ENCODE data around the gene DNAH11. TPM values are rescaled to one million over a fixed set of nuclear protein-coding genes. Genes with fewer than 3 reads are reported as not detected.

Gene DNAH11
- polyA plus RNA-seq, 4 donors: 0.24 to 0.33 TPM; not detected in 2

DNA sequence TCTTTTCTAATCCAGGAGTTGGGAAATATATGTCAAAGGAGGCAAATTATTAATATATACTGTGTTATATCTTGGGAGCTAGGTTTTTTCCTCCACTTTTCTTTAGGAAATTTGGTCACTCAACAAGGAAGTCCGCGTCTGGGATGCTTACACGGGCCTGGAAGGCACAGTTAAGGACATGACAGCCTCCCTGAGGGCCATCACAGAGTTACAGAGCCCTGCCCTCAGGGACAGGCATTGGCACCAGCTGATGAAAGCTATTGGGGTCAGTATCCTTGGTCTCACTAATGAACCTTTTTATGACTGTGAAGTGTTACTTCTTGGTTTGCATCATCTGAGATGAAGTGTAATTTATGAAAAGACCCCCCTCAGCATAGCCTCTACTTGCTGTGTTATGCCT, 74.7 kb downstream of the DNAH11 start:
- Histone ChIP-seq H3K27ac (ENCODE audit: low read depth in 1 of 3, low read length in 2 of 3) (no peak overlapping the region), H3K36me3 (ENCODE audit: control insufficient read depth in 3 of 3, insufficient read depth in 2 of 3, low read depth in 1 of 3, low read length in 3 of 3) (no peaks in the 10 kb centered on the region), H3K27me3 (ENCODE audit: control insufficient read depth in 3 of 3, insufficient read depth in 3 of 3, low read length in 3 of 3) (no peaks in the 10 kb centered on the region), H3K4me3 (ENCODE audit: low read depth in 1 of 3, low read length in 3 of 3) (no peak overlapping the region), H3K9me3 (ENCODE audit: control insufficient read depth in 2 of 2, insufficient read depth in 1 of 2, low read depth in 1 of 2, low read length in 1 of 2) (no peaks in the 10 kb centered on the region), H3K4me1 (ENCODE audit: control insufficient read depth in 3 of 3, insufficient read depth in 2 of 3, low read depth in 1 of 3, low read length in 2 of 3) (no peaks in the 10 kb centered on the region)
- WGBS, 3 donors: 70 to 77% (median 74%) methylated on average over 3 of the region's 3 CpGs
- FAIRE-seq: no peak
- no peak for DNase-seq

DNA sequence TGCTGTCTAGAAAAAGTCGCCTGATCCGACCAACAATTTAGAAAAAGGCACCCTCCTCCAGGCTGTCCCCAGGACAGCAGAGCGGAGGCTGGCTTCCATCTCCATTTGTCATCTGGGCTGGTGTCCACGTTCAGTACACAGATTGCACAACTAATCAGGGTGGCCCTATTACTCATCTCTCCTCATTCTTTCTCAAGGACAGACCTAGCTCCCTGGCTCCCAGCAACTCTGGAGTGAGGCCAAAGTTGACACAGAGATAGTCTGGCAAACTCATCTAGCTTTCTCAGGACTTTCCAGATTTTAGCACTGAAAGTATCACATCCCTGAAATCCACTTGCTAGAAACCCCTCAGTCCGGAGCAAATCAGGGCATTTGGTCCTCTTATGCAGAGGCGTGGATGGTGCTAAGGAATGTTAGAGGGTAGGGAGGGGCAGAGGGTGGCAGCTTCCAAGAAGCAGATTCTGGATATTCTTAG, 75.1 kb downstream of the DNAH11 start:
- no peaks in the 10 kb centered on the region for H3K27me3 ChIP-seq (ENCODE audit: control insufficient read depth in 3 of 3, insufficient read depth in 3 of 3, low read length in 3 of 3)
- DNase-seq (peak in 1 of 2 donors; percentile 12), FAIRE-seq (no peak)
- no peaks in the 10 kb centered on the region for H3K4me1 ChIP-seq (ENCODE audit: control insufficient read depth in 3 of 3, insufficient read depth in 2 of 3, low read depth in 1 of 3, low read length in 2 of 3)
- H3K4me3 ChIP-seq (ENCODE audit: low read depth in 1 of 3, low read length in 3 of 3): no peak overlapping the region
- WGBS, 3 donors: 68 to 80% (median 71%) methylated on average over 6 of the region's 6 CpGs
- H3K36me3 ChIP-seq (ENCODE audit: control insufficient read depth in 3 of 3, insufficient read depth in 2 of 3, low read depth in 1 of 3, low read length in 3 of 3): no peaks in the 10 kb centered on the region
- H3K27ac ChIP-seq (ENCODE audit: low read depth in 1 of 3, low read length in 2 of 3): no peak overlapping the region
- no peaks in the 10 kb centered on the region for H3K9me3 ChIP-seq (ENCODE audit: control insufficient read depth in 2 of 2, insufficient read depth in 1 of 2, low read depth in 1 of 2, low read length in 1 of 2)

DNA sequence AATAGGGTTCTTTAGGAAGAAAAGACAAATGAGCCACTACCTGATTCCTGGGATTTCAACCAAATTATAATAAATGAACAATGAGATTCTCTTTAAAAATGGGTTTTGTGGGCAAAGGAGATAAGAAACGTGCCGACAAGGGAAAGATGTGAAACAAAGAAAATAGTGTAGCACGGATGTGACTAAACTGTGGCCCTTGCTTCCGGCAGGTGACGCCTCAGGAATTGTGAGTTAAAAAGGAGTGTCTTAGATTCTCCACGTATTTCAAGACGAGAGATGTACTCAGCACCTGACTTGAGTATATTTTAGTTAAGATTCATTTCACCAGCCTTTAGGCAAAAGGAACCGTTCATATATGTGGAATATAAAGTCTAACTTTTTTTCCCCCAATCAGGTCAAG, 75.9 kb downstream of the DNAH11 start:
- Histone ChIP-seq H3K27ac (ENCODE audit: low read depth in 1 of 3, low read length in 2 of 3) (no peak overlapping the region), H3K27me3 (ENCODE audit: control insufficient read depth in 3 of 3, insufficient read depth in 3 of 3, low read length in 3 of 3) (no peaks in the 10 kb centered on the region), H3K36me3 (ENCODE audit: control insufficient read depth in 3 of 3, insufficient read depth in 2 of 3, low read depth in 1 of 3, low read length in 3 of 3) (no peaks in the 10 kb centered on the region), H3K4me1 (ENCODE audit: control insufficient read depth in 3 of 3, insufficient read depth in 2 of 3, low read depth in 1 of 3, low read length in 2 of 3) (no peaks in the 10 kb centered on the region), H3K4me3 (ENCODE audit: low read depth in 1 of 3, low read length in 3 of 3) (no peak overlapping the region), H3K9me3 (ENCODE audit: control insufficient read depth in 2 of 2, insufficient read depth in 1 of 2, low read depth in 1 of 2, low read length in 1 of 2) (no peaks in the 10 kb centered on the region)
- WGBS, 3 donors: 83 to 90% (median 88%) methylated on average over 8 of the region's 8 CpGs
- no peak for DNase-seq
- no peak for FAIRE-seq

DNA sequence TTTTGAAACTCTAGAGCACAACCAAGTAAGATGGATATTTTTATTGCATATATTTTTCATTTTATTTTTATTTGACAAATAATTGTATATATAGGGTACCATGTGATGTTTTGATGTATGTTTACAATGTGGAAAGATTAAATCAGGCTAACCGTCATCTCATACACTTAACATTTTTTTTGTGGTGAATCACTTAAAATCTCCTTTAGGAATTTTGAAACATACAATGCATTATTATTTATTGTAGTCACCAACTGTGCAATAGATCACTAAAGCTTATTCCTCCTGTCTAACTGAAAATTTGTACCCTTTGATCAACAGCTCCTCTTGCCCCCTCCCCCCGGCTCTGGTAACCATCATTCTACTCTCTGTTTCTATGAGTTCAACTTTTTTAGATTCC, 77.2 kb downstream of the DNAH11 start:
- Histone ChIP-seq H3K36me3 (ENCODE audit: control insufficient read depth in 3 of 3, insufficient read depth in 2 of 3, low read depth in 1 of 3, low read length in 3 of 3) (no peaks in the 10 kb centered on the region), H3K27ac (ENCODE audit: low read depth in 1 of 3, low read length in 2 of 3) (no peak overlapping the region), H3K9me3 (ENCODE audit: control insufficient read depth in 2 of 2, insufficient read depth in 1 of 2, low read depth in 1 of 2, low read length in 1 of 2) (no peaks in the 10 kb centered on the region), H3K4me3 (ENCODE audit: low read depth in 1 of 3, low read length in 3 of 3) (no peak overlapping the region), H3K4me1 (ENCODE audit: control insufficient read depth in 3 of 3, insufficient read depth in 2 of 3, low read depth in 1 of 3, low read length in 2 of 3) (no peaks in the 10 kb centered on the region), H3K27me3 (ENCODE audit: control insufficient read depth in 3 of 3, insufficient read depth in 3 of 3, low read length in 3 of 3) (no peaks in the 10 kb centered on the region)
- DNase-seq (no peak), FAIRE-seq (no peak)
- 75 to 91% (median 87%) methylated on average over 2 of the region's 2 CpGs for WGBS, 3 donors

DNA sequence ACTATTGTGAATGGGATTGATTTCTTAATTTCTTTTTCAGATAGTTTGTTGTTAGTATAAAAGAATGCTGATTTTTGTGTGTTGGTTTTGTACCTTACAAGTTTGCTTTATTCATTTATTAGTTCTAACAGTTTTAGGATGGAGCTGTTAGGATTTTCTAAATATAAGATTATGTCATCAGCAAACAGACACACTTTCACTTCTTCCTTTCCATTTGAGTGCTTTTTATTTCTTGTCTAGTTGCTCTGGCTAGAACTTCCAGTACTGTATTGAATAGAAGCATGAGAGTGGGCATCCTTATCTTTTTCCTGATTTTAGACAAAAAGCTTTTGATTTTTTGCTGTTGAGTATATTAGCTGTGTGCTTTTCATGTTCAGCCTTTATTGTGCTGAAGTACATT, 81.5 kb downstream of the DNAH11 start:
- H3K36me3 ChIP-seq (ENCODE audit: control insufficient read depth in 3 of 3, insufficient read depth in 2 of 3, low read depth in 1 of 3, low read length in 3 of 3): no peaks in the 10 kb centered on the region
- H3K9me3 ChIP-seq (ENCODE audit: control insufficient read depth in 2 of 2, insufficient read depth in 1 of 2, low read depth in 1 of 2, low read length in 1 of 2): no peaks in the 10 kb centered on the region
- no peak for FAIRE-seq
- no peak for DNase-seq
- no peak overlapping the region for H3K27ac ChIP-seq (ENCODE audit: low read depth in 1 of 3, low read length in 2 of 3)
- H3K27me3 ChIP-seq (ENCODE audit: control insufficient read depth in 3 of 3, insufficient read depth in 3 of 3, low read length in 3 of 3): no peaks in the 10 kb centered on the region
- no peaks in the 10 kb centered on the region for H3K4me1 ChIP-seq (ENCODE audit: control insufficient read depth in 3 of 3, insufficient read depth in 2 of 3, low read depth in 1 of 3, low read length in 2 of 3)
- H3K4me3 ChIP-seq (ENCODE audit: low read depth in 1 of 3, low read length in 3 of 3): no peak overlapping the region

DNA sequence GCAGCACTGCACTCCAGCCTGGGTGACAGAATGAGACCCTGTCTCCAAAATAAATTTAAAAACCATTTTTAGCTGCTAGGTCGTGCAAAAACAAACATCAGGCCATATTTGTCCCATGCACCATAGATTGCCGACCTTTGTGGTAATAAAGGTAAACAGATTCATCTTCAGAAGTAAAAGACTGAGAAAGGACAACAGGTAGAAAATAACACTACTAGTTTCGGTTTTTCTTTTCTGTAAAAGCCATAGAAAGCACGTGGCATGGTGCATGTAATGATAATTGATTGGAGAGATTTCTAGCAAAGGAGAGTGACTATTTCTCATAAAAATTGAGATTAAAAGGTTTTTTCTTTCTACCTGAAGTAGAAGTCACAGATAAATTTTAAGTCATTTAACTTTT, 93.9 kb downstream of the DNAH11 start:
- Histone ChIP-seq H3K27ac (ENCODE audit: low read depth in 1 of 3, low read length in 2 of 3) (no peak overlapping the region), H3K9me3 (ENCODE audit: control insufficient read depth in 2 of 2, insufficient read depth in 1 of 2, low read depth in 1 of 2, low read length in 1 of 2) (peaks cover 0 to 1% of the 10 kb centered on the region in 2 donors), H3K36me3 (ENCODE audit: control insufficient read depth in 3 of 3, insufficient read depth in 2 of 3, low read depth in 1 of 3, low read length in 3 of 3) (no peaks in the 10 kb centered on the region), H3K27me3 (ENCODE audit: control insufficient read depth in 3 of 3, insufficient read depth in 3 of 3, low read length in 3 of 3) (peaks cover 0 to 3% (median 0%) of the 10 kb centered on the region in 3 donors), H3K4me1 (ENCODE audit: control insufficient read depth in 3 of 3, insufficient read depth in 2 of 3, low read depth in 1 of 3, low read length in 2 of 3) (no peaks in the 10 kb centered on the region), H3K4me3 (ENCODE audit: low read depth in 1 of 3, low read length in 3 of 3) (no peak overlapping the region)
- FAIRE-seq (no peak), DNase-seq (no peak)
- WGBS, 3 donors: 40 to 66% (median 46%) methylated on average over 4 of the region's 4 CpGs

DNA sequence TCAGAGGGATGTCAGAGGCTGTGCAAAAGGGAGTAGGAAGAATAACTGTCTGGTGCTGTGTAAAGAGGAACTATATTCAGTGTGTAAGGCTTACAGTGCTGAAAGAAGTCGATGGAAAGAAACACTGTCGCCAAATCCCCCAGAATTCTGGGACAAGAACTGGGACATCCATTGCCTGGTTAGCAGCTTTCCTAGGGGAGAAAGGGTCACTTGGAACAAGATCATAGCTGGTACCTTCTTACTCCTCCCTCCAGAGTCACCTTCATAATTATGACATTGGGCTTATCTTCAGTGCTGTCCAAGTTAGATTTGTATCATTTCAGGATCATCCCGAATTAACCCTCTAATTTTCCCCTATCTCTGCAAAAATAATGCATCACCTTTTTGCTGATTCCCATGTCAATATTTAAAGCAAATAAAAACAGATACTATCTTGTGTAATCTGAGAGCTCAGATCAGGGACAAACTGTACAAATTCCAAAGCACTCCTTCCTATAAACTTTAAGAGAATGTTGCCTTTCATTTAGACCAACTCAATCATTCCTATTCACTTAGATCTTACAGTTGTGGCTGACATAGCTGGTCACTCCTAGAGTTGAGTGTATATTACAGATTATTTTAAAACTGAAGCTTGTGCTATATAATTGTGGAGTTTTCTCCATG, 96.5 kb downstream of the DNAH11 start:
- no peaks in the 10 kb centered on the region for H3K4me1 ChIP-seq (ENCODE audit: control insufficient read depth in 3 of 3, insufficient read depth in 2 of 3, low read depth in 1 of 3, low read length in 2 of 3)
- FAIRE-seq: no peak
- 66 to 84% (median 77%) methylated on average over 3 of the region's 3 CpGs for WGBS, 3 donors

DNA sequence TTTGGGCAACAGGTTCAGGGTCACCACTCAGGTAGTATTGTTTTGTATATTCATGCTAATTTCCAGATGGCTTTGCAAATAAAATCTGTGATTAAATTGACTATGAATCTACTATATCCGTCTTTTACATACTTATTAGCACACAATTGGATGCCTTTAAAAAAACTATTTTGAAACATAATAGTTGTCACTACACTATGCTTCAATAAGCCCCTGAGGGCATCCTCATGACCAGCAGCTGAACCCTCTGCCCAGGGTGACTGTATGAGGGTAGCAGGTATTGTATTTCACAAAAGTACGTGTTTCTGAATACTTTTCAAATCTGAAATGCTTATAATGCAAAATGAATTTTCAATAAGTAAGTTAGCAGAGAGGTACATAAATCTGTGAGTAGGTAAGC, 97.3 kb downstream of the DNAH11 start:
- no peak for DNase-seq

More for the DNA sequence above, 96.5 kb downstream of the DNAH11 start:
- peaks cover 0 to 3% (median 0%) of the 10 kb centered on the region in 3 donors for H3K27me3 ChIP-seq (ENCODE audit: control insufficient read depth in 3 of 3, insufficient read depth in 3 of 3, low read length in 3 of 3)
- no peaks in the 10 kb centered on the region for H3K36me3 ChIP-seq (ENCODE audit: control insufficient read depth in 3 of 3, insufficient read depth in 2 of 3, low read depth in 1 of 3, low read length in 3 of 3)
- no peak overlapping the region for H3K27ac ChIP-seq (ENCODE audit: low read depth in 1 of 3, low read length in 2 of 3)
- H3K9me3 ChIP-seq (ENCODE audit: control insufficient read depth in 2 of 2, insufficient read depth in 1 of 2, low read depth in 1 of 2, low read length in 1 of 2): no peaks in the 10 kb centered on the region
- DNase-seq: no peak
- no peak overlapping the region for H3K4me3 ChIP-seq (ENCODE audit: low read depth in 1 of 3, low read length in 3 of 3)

DNA sequence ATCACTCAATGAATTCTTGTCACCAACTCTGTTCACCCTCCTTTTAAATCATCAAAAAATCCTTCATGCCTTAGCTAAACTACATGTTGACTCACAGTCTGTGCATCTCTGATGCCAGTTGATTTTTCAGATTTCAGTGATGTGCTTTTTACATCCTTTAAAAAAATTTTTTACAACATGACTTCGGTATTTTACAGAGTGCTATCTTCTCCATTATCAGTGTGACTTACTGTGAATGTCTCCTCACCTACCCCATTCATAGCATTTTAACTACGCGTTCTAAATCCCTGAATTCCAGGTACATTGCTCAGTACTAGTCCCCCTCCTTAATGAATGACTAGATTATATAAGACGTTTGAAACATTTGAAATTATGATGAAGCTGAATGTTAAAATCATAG, 98.7 kb downstream of the DNAH11 start:
- Histone ChIP-seq H3K4me3 (ENCODE audit: low read depth in 1 of 3, low read length in 3 of 3) (no peak overlapping the region), H3K27me3 (ENCODE audit: control insufficient read depth in 3 of 3, insufficient read depth in 3 of 3, low read length in 3 of 3) (peaks cover 0 to 3% (median 0%) of the 10 kb centered on the region in 3 donors), H3K36me3 (ENCODE audit: control insufficient read depth in 3 of 3, insufficient read depth in 2 of 3, low read depth in 1 of 3, low read length in 3 of 3) (no peaks in the 10 kb centered on the region), H3K9me3 (ENCODE audit: control insufficient read depth in 2 of 2, insufficient read depth in 1 of 2, low read depth in 1 of 2, low read length in 1 of 2) (no peaks in the 10 kb centered on the region), H3K4me1 (ENCODE audit: control insufficient read depth in 3 of 3, insufficient read depth in 2 of 3, low read depth in 1 of 3, low read length in 2 of 3) (no peaks in the 10 kb centered on the region), H3K27ac (ENCODE audit: low read depth in 1 of 3, low read length in 2 of 3) (no peak overlapping the region)
- DNase-seq (no peak), FAIRE-seq (no peak)
- WGBS, 3 donors: 72 to 83% (median 80%) methylated on average over 4 of the region's 4 CpGs

More for the DNA sequence above, 97.3 kb downstream of the DNAH11 start:
- Histone ChIP-seq H3K36me3 (ENCODE audit: control insufficient read depth in 3 of 3, insufficient read depth in 2 of 3, low read depth in 1 of 3, low read length in 3 of 3) (no peaks in the 10 kb centered on the region), H3K27me3 (ENCODE audit: control insufficient read depth in 3 of 3, insufficient read depth in 3 of 3, low read length in 3 of 3) (peaks cover 0 to 3% (median 0%) of the 10 kb centered on the region in 3 donors), H3K4me1 (ENCODE audit: control insufficient read depth in 3 of 3, insufficient read depth in 2 of 3, low read depth in 1 of 3, low read length in 2 of 3) (no peaks in the 10 kb centered on the region), H3K27ac (ENCODE audit: low read depth in 1 of 3, low read length in 2 of 3) (no peak overlapping the region), H3K4me3 (ENCODE audit: low read depth in 1 of 3, low read length in 3 of 3) (no peak overlapping the region), H3K9me3 (ENCODE audit: control insufficient read depth in 2 of 2, insufficient read depth in 1 of 2, low read depth in 1 of 2, low read length in 1 of 2) (no peaks in the 10 kb centered on the region)
- no peak for FAIRE-seq
- WGBS, 3 donors: 79 to 90% (median 83%) methylated on average over 2 of the region's 2 CpGs
